ENCODE results near the gene RAB10. TPM values are rescaled to one million over a fixed set of nuclear protein-coding genes. Genes with fewer than 3 reads are reported as not detected.
"Not testable (repeated sequence)": the region's sequence is repeated elsewhere in the genome, so short reads cannot be mapped to it uniquely, and the experiment has no call there.

The RAB10 gene
- total and polyA plus RNA-seq, 5 experiments from 2014 or later = 62.6 to 80.5 (median 66.6) TPM

GRCh38 chr2:26002632-26003310 lies 31.1 kb upstream of the RAB10 start:
- H3K4me3 Mint-ChIP-seq = no peak overlapping the region
- no peak for DNase-seq
- POLR2A ChIA-PET = no interaction called here
- H3K27ac Mint-ChIP-seq = peak overlapping the region in 1 of 10 donors; percentile 27
- no peak for ATAC-seq
- H3K36me3 Mint-ChIP-seq = no peaks in the 10 kb centered on the region
- peaks cover 0 to 5% (median 0%) of the 10 kb centered on the region in 5 donors for H3K27me3 Mint-ChIP-seq
- H3K9me3 Mint-ChIP-seq = no peaks in the 10 kb centered on the region
- H3K4me1 Mint-ChIP-seq = peaks cover 0 to 13% (median 0%) of the 10 kb centered on the region in 4 donors

- H3K27ac Mint-ChIP-seq = no peak overlapping the region
- H3K27me3 Mint-ChIP-seq = peaks cover 0 to 2% (median 0%) of the 10 kb centered on the region in 5 donors
- ATAC-seq (no peak), DNase-seq (no peak)
- H3K4me3 Mint-ChIP-seq = no peak overlapping the region
- peaks cover 0 to 8% (median 0%) of the 10 kb centered on the region in 4 donors for H3K4me1 Mint-ChIP-seq
- H3K36me3 Mint-ChIP-seq = peaks cover 0 to 3% (median 0%) of the 10 kb centered on the region in 3 donors
- peaks cover 0 to 5% (median 0%) of the 10 kb centered on the region in 9 donors for H3K9me3 Mint-ChIP-seq
- POLR2A ChIA-PET = no interaction called here
These were observed 25.8 kb upstream of the RAB10 start for GRCh38 chr2:26008095-26008494.

GRCh38 chr2:26008851-26009566 lies 24.9 kb upstream of the RAB10 start:
- peaks cover 0 to 3% (median 0%) of the 10 kb centered on the region in 3 donors for H3K36me3 Mint-ChIP-seq
- H3K9me3 Mint-ChIP-seq = peaks cover 0 to 5% (median 0%) of the 10 kb centered on the region in 9 donors
- no peak overlapping the region for H3K4me3 Mint-ChIP-seq
- H3K4me1 Mint-ChIP-seq = peaks cover 0 to 6% (median 0%) of the 10 kb centered on the region in 4 donors
- no peak overlapping the region for H3K27ac Mint-ChIP-seq
- ATAC-seq (no peak), DNase-seq (no peak)
- POLR2A ChIA-PET = no interaction called here
- H3K27me3 Mint-ChIP-seq = no peaks in the 10 kb centered on the region

- DNase-seq (no peak), ATAC-seq (no peak)
- peaks cover 0 to 3% (median 0%) of the 10 kb centered on the region in 3 donors for H3K36me3 Mint-ChIP-seq
- POLR2A ChIA-PET = no interaction called here
- H3K4me1 Mint-ChIP-seq = peaks cover 0 to 6% (median 0%) of the 10 kb centered on the region in 4 donors
- no peak overlapping the region for H3K27ac Mint-ChIP-seq
- no peaks in the 10 kb centered on the region for H3K27me3 Mint-ChIP-seq
- peaks cover 0 to 5% (median 0%) of the 10 kb centered on the region in 9 donors for H3K9me3 Mint-ChIP-seq
- H3K4me3 Mint-ChIP-seq = no peak overlapping the region
These were observed 24.3 kb upstream of the RAB10 start for GRCh38 chr2:26009567-26009963.

- POLR2A ChIA-PET = no interaction called here
- H3K36me3 Mint-ChIP-seq = peaks cover 0 to 3% (median 0%) of the 10 kb centered on the region in 3 donors
- ATAC-seq (no peak), DNase-seq (no peak)
- H3K4me1 Mint-ChIP-seq = peaks cover 0 to 6% (median 1%) of the 10 kb centered on the region in 4 donors
- no peak overlapping the region for H3K27ac Mint-ChIP-seq
- peaks cover 0 to 5% (median 0%) of the 10 kb centered on the region in 9 donors for H3K9me3 Mint-ChIP-seq
- no peaks in the 10 kb centered on the region for H3K27me3 Mint-ChIP-seq
- H3K4me3 Mint-ChIP-seq = no peak overlapping the region
These were observed 22.9 kb upstream of the RAB10 start for GRCh38 chr2:26010943-26011342.

- H3K36me3 Mint-ChIP-seq = peaks cover 0 to 3% (median 0%) of the 10 kb centered on the region in 3 donors
- H3K4me3 Mint-ChIP-seq = no peak overlapping the region
- ATAC-seq (no peak), DNase-seq (no peak)
- POLR2A ChIA-PET = no interaction called here
- H3K9me3 Mint-ChIP-seq = peaks cover 0 to 5% (median 0%) of the 10 kb centered on the region in 9 donors
- H3K4me1 Mint-ChIP-seq = peaks cover 0 to 6% (median 1%) of the 10 kb centered on the region in 4 donors
- no peak overlapping the region for H3K27ac Mint-ChIP-seq
- H3K27me3 Mint-ChIP-seq = no peaks in the 10 kb centered on the region
These were observed 22.3 kb upstream of the RAB10 start for GRCh38 chr2:26011609-26011989.

- peaks cover 0 to 6% (median 1%) of the 10 kb centered on the region in 4 donors for H3K4me1 Mint-ChIP-seq
- H3K4me3 Mint-ChIP-seq = no peak overlapping the region
- DNase-seq (no peak), ATAC-seq (no peak)
- H3K27ac Mint-ChIP-seq = no peak overlapping the region
- peaks cover 0 to 3% (median 0%) of the 10 kb centered on the region in 3 donors for H3K36me3 Mint-ChIP-seq
- no peaks in the 10 kb centered on the region for H3K27me3 Mint-ChIP-seq
- POLR2A ChIA-PET = no interaction called here
- H3K9me3 Mint-ChIP-seq = peaks cover 0 to 5% (median 0%) of the 10 kb centered on the region in 9 donors
These were observed 21.7 kb upstream of the RAB10 start for GRCh38 chr2:26011990-26012856.

- POLR2A ChIA-PET = no interaction called here
- no peak for DNase-seq
- Mint-ChIP-seq H3K36me3 (peaks cover 0 to 3% (median 0%) of the 10 kb centered on the region in 3 donors), H3K27me3 (no peaks in the 10 kb centered on the region), H3K4me1 (peaks cover 0 to 10% (median 2%) of the 10 kb centered on the region in 4 donors), H3K9me3 (peaks cover 0 to 5% (median 0%) of the 10 kb centered on the region in 9 donors), H3K27ac (no peak overlapping the region), H3K4me3 (no peak overlapping the region)
- no peak for ATAC-seq
These were observed 20.2 kb upstream of the RAB10 start for GRCh38 chr2:26013668-26014067.

- no peak for ATAC-seq
- peaks cover 0 to 6% (median 2%) of the 10 kb centered on the region in 4 donors for H3K4me1 Mint-ChIP-seq
- no peak overlapping the region for H3K4me3 Mint-ChIP-seq
- H3K27me3 Mint-ChIP-seq = no peaks in the 10 kb centered on the region
- POLR2A ChIA-PET = interaction anchor here (0.6 to 1.9 kb wide), 2 partner anchors 18 to 310 kb away, joined by 4 to 5 read pairs; partner anchors contain the start of gene RAB10
- no peak overlapping the region for H3K27ac Mint-ChIP-seq
- no peaks in the 10 kb centered on the region for H3K9me3 Mint-ChIP-seq
- no peak for DNase-seq
- H3K36me3 Mint-ChIP-seq = no peaks in the 10 kb centered on the region
These were observed 17.7 kb upstream of the RAB10 start for GRCh38 chr2:26016012-26016705.

GRCh38 chr2:26016706-26017045 lies 17.2 kb upstream of the RAB10 start:
- POLR2A ChIA-PET = interaction anchor here (1.9 kb wide), 1 partner anchor 18 kb away, joined by 5 read pairs; the partner anchor contains the start of gene RAB10
- not testable (repeated sequence) for DNase-seq, H3K36me3 Mint-ChIP-seq, ATAC-seq, H3K4me1 Mint-ChIP-seq, H3K27me3 Mint-ChIP-seq, H3K27ac Mint-ChIP-seq, H3K9me3 Mint-ChIP-seq, H3K4me3 Mint-ChIP-seq

GRCh38 chr2:26017464-26018183 lies 16.3 kb upstream of the RAB10 start:
- POLR2A ChIA-PET = interaction anchor here (0.6 to 1.9 kb wide), 3 partner anchors 17 to 282 kb away, joined by 3 to 5 read pairs (median 4); partner anchors contain the start of gene RAB10
- DNase-seq = no peak
- Mint-ChIP-seq H3K9me3 (no peaks in the 10 kb centered on the region), H3K27ac (peak overlapping the region in 2 of 10 donors; percentile 37 to 39), H3K4me1 (peaks cover 0 to 6% (median 2%) of the 10 kb centered on the region in 4 donors), H3K4me3 (no peak overlapping the region), H3K27me3 (no peaks in the 10 kb centered on the region), H3K36me3 (no peaks in the 10 kb centered on the region)
- ATAC-seq = no peak
